OCI-LY1 (cell line): Measurements from ENCODE around the gene CEMIP.

Experiments
- H2AFZ ChIP-seq: fragments of 200-600 bp; sonication (generic), shearing (Covaris generic); 2 replicates; pipeline ENCODE4 v1.6.0; 2014; ENCODE audit warnings: antibody characterized with exemption, mild to moderate bottlenecking, low read length
- H3F3A ChIP-seq: fragments of 200-600 bp; sonication (generic), shearing (Covaris generic); 2 replicates; pipeline ENCODE4 v1.6.0; 2014; ENCODE audit warnings: mild to moderate bottlenecking, antibody characterized with exemption, low read length, moderate library complexity; ENCODE audit not compliant: insufficient read depth
- H3K27ac ChIP-seq: fragments of 200-600 bp; sonication (generic); 2 replicates; pipeline ENCODE4 v1.5.1; 2014; ENCODE audit warnings: low read length, mixed run types, mild to moderate bottlenecking, low read depth; ENCODE audit not compliant: poor library complexity, severe bottlenecking
- H3K27me3 ChIP-seq: fragments of 200-600 bp; sonication (generic); 2 replicates; pipeline ENCODE4 v1.6.0; 2014; ENCODE audit warnings: antibody characterized with exemption, mild to moderate bottlenecking, low read length, moderate library complexity; ENCODE audit not compliant: insufficient read depth
- H3K36me3 ChIP-seq: fragments of 200-600 bp; sonication (generic); 2 replicates; pipeline ENCODE4 v1.6.1; 2014; ENCODE audit warnings: mild to moderate bottlenecking, antibody characterized with exemption, low read length, moderate library complexity, mixed read lengths; ENCODE audit not compliant: insufficient read depth
- H3K4me1 ChIP-seq: fragments of 200-600 bp; sonication (generic); 2 replicates; pipeline ENCODE4 v1.5.1; 2014; ENCODE audit warnings: mild to moderate bottlenecking, low read length, moderate library complexity; ENCODE audit not compliant: insufficient read depth, severe bottlenecking
- H3K4me2 ChIP-seq: fragments of 200-600 bp; sonication (generic), shearing (Covaris generic); 2 replicates; pipeline ENCODE4 v1.6.1; 2014; ENCODE audit warnings: low read length
- H3K4me3 ChIP-seq: fragments of 200-600 bp; sonication (generic); 2 replicates; pipeline ENCODE4 v1.5.1; 2014; ENCODE audit warnings: low read length, low read depth, mild to moderate bottlenecking, mixed read lengths; ENCODE audit not compliant: poor library complexity, severe bottlenecking
- H3K79me2 ChIP-seq: fragments of 200-600 bp; shearing (Covaris generic); 2 replicates; pipeline ENCODE4 v1.6.1; 2016; ENCODE audit warnings: mixed run types, low read length, mixed read lengths; ENCODE audit not compliant: insufficient read depth
- H3K9ac ChIP-seq: fragments of 200-600 bp; sonication (generic), shearing (Covaris generic); 2 replicates; pipeline ENCODE4 v1.6.1; 2014; ENCODE audit warnings: mild to moderate bottlenecking, low read length, mixed read lengths
- H3K9me2 ChIP-seq: fragments of 200-600 bp; sonication (generic), shearing (Covaris generic); 2 replicates; pipeline ENCODE4 v1.6.1; 2014; ENCODE audit warnings: low read depth, mild to moderate bottlenecking, low read length, mixed read lengths
- H3K9me3 ChIP-seq: fragments of 200-600 bp; shearing (Covaris generic); 2 replicates; pipeline ENCODE4 v1.6.1; 2014; ENCODE audit warnings: low read length, mixed read lengths
- H4K20me1 ChIP-seq: fragments of 200-600 bp; sonication (generic), shearing (Covaris generic); 2 replicates; pipeline ENCODE4 v1.6.0; 2016; ENCODE audit warnings: mild to moderate bottlenecking, low read length; ENCODE audit not compliant: insufficient read depth
- CTCF ChIP-seq: fragments of 200-600 bp; sonication (generic), shearing (Covaris generic); IDR thresholded peaks from 2 replicates; pipeline ENCODE4 v1.5.1; 2017; ENCODE audit warnings: mild to moderate bottlenecking, antibody characterized with exemption, low read length, moderate library complexity, mixed read lengths
- EZH2 ChIP-seq: fragments of 200-600 bp; sonication (generic), shearing (Covaris generic); IDR thresholded peaks from 2 replicates; pipeline ENCODE4 v1.8.0; 2017; ENCODE audit warnings: borderline replicate concordance, mixed run types, mild to moderate bottlenecking, antibody characterized with exemption, low read length, moderate library complexity, mixed read lengths

The CEMIP gene

GRCh38 chr15:80969316-80969715, 190.1 kb downstream of the CEMIP start:
- H3K36me3 ChIP-seq, result peaks cover 10% of the 10 kb centered on the region; the same call in 1 of the 2 replicates
- H3K9me2 ChIP-seq, result no peaks in the 10 kb centered on the region
- H2AFZ ChIP-seq, result no peak overlapping the region
- no peak overlapping the region for H3K4me2 ChIP-seq
- no peaks in the 10 kb centered on the region for H3K79me2 ChIP-seq
- H4K20me1 ChIP-seq, result no peaks in the 10 kb centered on the region
- no peak overlapping the region for H3K27ac ChIP-seq
- no peak overlapping the region for H3K9ac ChIP-seq
- no peaks in the 10 kb centered on the region for H3K9me3 ChIP-seq
- no peaks in the 10 kb centered on the region for H3F3A ChIP-seq
- TF ChIP-seq EZH2 (no peak), CTCF (no peak)
- H3K4me1 ChIP-seq, result no peaks in the 10 kb centered on the region
- no peak overlapping the region for H3K4me3 ChIP-seq
- no peaks in the 10 kb centered on the region for H3K27me3 ChIP-seq

GRCh38 chr15:80970018-80970657, 191.0 kb downstream of the CEMIP start:
- H3K4me3 ChIP-seq, result no peak overlapping the region
- H3K79me2 ChIP-seq, result no peaks in the 10 kb centered on the region
- H4K20me1 ChIP-seq, result no peaks in the 10 kb centered on the region
- H3K4me2 ChIP-seq, result no peak overlapping the region
- no peaks in the 10 kb centered on the region for H3K4me1 ChIP-seq
- H3K9me2 ChIP-seq, result no peaks in the 10 kb centered on the region
- no peak overlapping the region for H3K9ac ChIP-seq
- no peaks in the 10 kb centered on the region for H3F3A ChIP-seq
- no peak overlapping the region for H3K27ac ChIP-seq
- H3K9me3 ChIP-seq, result no peaks in the 10 kb centered on the region
- H2AFZ ChIP-seq, result no peak overlapping the region
- TF ChIP-seq EZH2 (no peak), CTCF (peak; percentile 85)
- peaks cover 10% of the 10 kb centered on the region; the same call in 1 of the 2 replicates for H3K36me3 ChIP-seq
- no peaks in the 10 kb centered on the region for H3K27me3 ChIP-seq

GRCh38 chr15:80970658-80971057, 191.5 kb downstream of the CEMIP start:
- Histone ChIP-seq H3F3A (no peaks in the 10 kb centered on the region), H3K27ac (no peak overlapping the region), H3K9ac (no peak overlapping the region), H3K4me2 (no peak overlapping the region), H3K4me3 (no peak overlapping the region), H3K9me2 (no peaks in the 10 kb centered on the region), H3K36me3 (peaks cover 10% of the 10 kb centered on the region; the same call in 1 of the 2 replicates), H3K27me3 (no peaks in the 10 kb centered on the region), H3K79me2 (no peaks in the 10 kb centered on the region), H2AFZ (no peak overlapping the region), H4K20me1 (no peaks in the 10 kb centered on the region), H3K4me1 (no peaks in the 10 kb centered on the region), H3K9me3 (no peaks in the 10 kb centered on the region)
- TF ChIP-seq EZH2 (no peak), CTCF (no peak)
